Fibroblast of lung (primary cell): ENCODE measurements around the gene ECSCR. TPM values are rescaled to one million over a fixed set of nuclear protein-coding genes. Genes with fewer than 3 reads are reported as not detected.

Experiments
- DNase-seq, 2 donors: peaks; one replicate each; pipeline versions ENCODE4 v3.0.0 to v3.0.0-alpha.2; 2010; ENCODE audit warnings: low read depth in 2 of 2
- H2AFZ ChIP-seq: 2 replicates; pipeline ENCODE4 v1.5.1; 2012; ENCODE audit warnings: low read length, control low read depth, inconsistent platforms
- H3K27ac ChIP-seq: 2 replicates; pipeline ENCODE4 v1.5.1; 2011; ENCODE audit warnings: low read length, control low read depth; ENCODE audit not compliant: insufficient read depth
- H3K27me3 ChIP-seq: 2 replicates; pipeline ENCODE4 v1.5.1; 2011; ENCODE audit warnings: mild to moderate bottlenecking, low read length; ENCODE audit not compliant: control insufficient read depth, insufficient read depth
- H3K36me3 ChIP-seq: 2 replicates; pipeline ENCODE4 v1.5.1; 2011; ENCODE audit warnings: low read length; ENCODE audit not compliant: control insufficient read depth, insufficient read depth
- H3K4me1 ChIP-seq: 2 replicates; pipeline ENCODE4 v1.5.1; 2011; ENCODE audit warnings: low read length; ENCODE audit not compliant: control insufficient read depth, insufficient read depth; ENCODE audit errors: extremely low read depth
- H3K4me2 ChIP-seq: 2 replicates; pipeline ENCODE4 v1.5.1; 2011; ENCODE audit warnings: low read length, control low read depth; ENCODE audit not compliant: insufficient read depth; ENCODE audit errors: extremely low read depth
- H3K4me3 ChIP-seq, 4 experiments: fragments of 200-600 bp in 1 of 4; sonication (generic) in 1 of 4; replicated peaks in 1 of 4; 2 replicates each; pipeline ENCODE4 v1.5.1; 2011 to 2016; ENCODE audit warnings: low read length in 4 of 4, low read depth in 3 of 4, mild to moderate bottlenecking in 3 of 4, control low read depth in 2 of 4, inconsistent platforms in 1 of 4, mixed read lengths in 1 of 4; ENCODE audit not compliant: insufficient read depth in 1 of 4; ENCODE audit errors: control extremely low read depth in 1 of 4
- H3K79me2 ChIP-seq: 2 replicates; pipeline ENCODE4 v1.5.1; 2012; ENCODE audit warnings: mild to moderate bottlenecking, low read length, inconsistent platforms; ENCODE audit not compliant: control insufficient read depth, insufficient read depth
- H3K9ac ChIP-seq: 2 replicates; pipeline ENCODE4 v1.5.1; 2011; ENCODE audit warnings: mild to moderate bottlenecking, low read length, control low read depth; ENCODE audit not compliant: insufficient read depth
- H3K9me3 ChIP-seq: 2 replicates; pipeline ENCODE4 v1.5.1; 2012; ENCODE audit warnings: low read depth, low read length; ENCODE audit not compliant: control insufficient read depth, insufficient read depth
- H4K20me1 ChIP-seq: 2 replicates; pipeline ENCODE4 v1.5.1; 2011; ENCODE audit warnings: low read length; ENCODE audit not compliant: control insufficient read depth, insufficient read depth; ENCODE audit errors: extremely low read depth
- CTCF ChIP-seq, 2 donors: IDR thresholded peaks in 1 of 2; conservative IDR thresholded peaks in 1 of 2; 1 replicate in 1 of 2; 2 replicates in 1 of 2; pipeline ENCODE4 v1.5.1; 2011 to 2012; ENCODE audit warnings: low read length in 2 of 2, control low read depth in 1 of 2, inconsistent platforms in 1 of 2, low read depth in 1 of 2, mild to moderate bottlenecking in 1 of 2
- EZH2 ChIP-seq: IDR thresholded peaks from 2 replicates; pipeline ENCODE4 v1.5.1; 2012; ENCODE audit warnings: low read length, control low read depth, mild to moderate bottlenecking; ENCODE audit errors: missing control alignments
- polyA plus RNA-seq, 2 donors: library from polyadenylated mRNA; depleted of rRNA in 1 of 2; stranded (reverse) in 1 of 2; unstranded in 1 of 2; fragments of >200 nt; gene quantifications; 2 replicates each; pipeline ENCODE4 v1.2.1, GENCODE V29; 2011 to 2012; ENCODE audit warnings: missing spikeins in 1 of 2
- total RNA-seq: library from RNA; depleted of rRNA; stranded (reverse); fragments of >200 nt; gene quantifications from 2 replicates; pipeline ENCODE4 v1.2.1, GENCODE V29; 2014

ECSCR gene
- total and polyA plus RNA-seq, 2 donors (not counting 1 experiment from before 2014, with no cell fraction given), result 0.18 TPM; not detected in 1

GRCh38 chr5:139425497-139425896 is 37.0 kb downstream of the ECSCR start:
- H3K4me2 ChIP-seq, result no peak overlapping the region
- H3K4me3 ChIP-seq, result no peak overlapping the region
- H3K27me3 ChIP-seq, result no peaks in the 10 kb centered on the region
- H3K9me3 ChIP-seq, result no peaks in the 10 kb centered on the region
- no peak overlapping the region for H2AFZ ChIP-seq
- H3K79me2 ChIP-seq, result no peaks in the 10 kb centered on the region
- no peak for TF ChIP-seq EZH2
- no peak for TF ChIP-seq CTCF (conservative IDR thresholded peaks at IDR 0.05 in 1 of 2, IDR thresholded peaks at IDR 0.05 in 1 of 2; ENCODE audit: low read depth in 1 of 2, low read length in 2 of 2)
- peaks cover 7% of the 10 kb centered on the region for H3K4me1 ChIP-seq
- H4K20me1 ChIP-seq, result no peaks in the 10 kb centered on the region
- no peak overlapping the region for H3K27ac ChIP-seq
- no peaks in the 10 kb centered on the region for H3K36me3 ChIP-seq
- H3K9ac ChIP-seq, result no peak overlapping the region
- DNase-seq, result no peak

- Histone ChIP-seq H2AFZ (no peak overlapping the region), H3K4me3 (no peak overlapping the region), H3K27ac (no peak overlapping the region), H3K4me1 (peaks cover 7% of the 10 kb centered on the region), H3K27me3 (no peaks in the 10 kb centered on the region), H3K36me3 (no peaks in the 10 kb centered on the region), H3K79me2 (no peaks in the 10 kb centered on the region), H3K9me3 (no peaks in the 10 kb centered on the region), H3K4me2 (no peak overlapping the region), H4K20me1 (no peaks in the 10 kb centered on the region), H3K9ac (no peak overlapping the region)
- peak; percentile 61 to 80 for DNase-seq
- TF ChIP-seq CTCF (conservative IDR thresholded peaks at IDR 0.05 in 1 of 2, IDR thresholded peaks at IDR 0.05 in 1 of 2; ENCODE audit: low read depth in 1 of 2, low read length in 2 of 2) (peak; percentile 84 to 93), EZH2 (no peak)
Measured at GRCh38 chr5:139422307-139422893, 40.1 kb downstream of the ECSCR start.

- Histone ChIP-seq H3K27me3 (no peaks in the 10 kb centered on the region), H2AFZ (no peak overlapping the region), H3K27ac (no peak overlapping the region), H3K79me2 (no peaks in the 10 kb centered on the region), H4K20me1 (no peaks in the 10 kb centered on the region), H3K9ac (no peak overlapping the region), H3K4me1 (peaks cover 3% of the 10 kb centered on the region), H3K9me3 (no peaks in the 10 kb centered on the region), H3K4me2 (no peak overlapping the region), H3K36me3 (peaks cover 2% of the 10 kb centered on the region), H3K4me3 (no peak overlapping the region)
- TF ChIP-seq EZH2 (no peak), CTCF (conservative IDR thresholded peaks at IDR 0.05 in 1 of 2, IDR thresholded peaks at IDR 0.05 in 1 of 2; ENCODE audit: low read depth in 1 of 2, low read length in 2 of 2) (no peak)
- no peak for DNase-seq
Measured at GRCh38 chr5:139419226-139420192, 43.0 kb downstream of the ECSCR start.
